Measurements from ENCODE around the gene MTA3.
"Not testable (repeated sequence)": the region's sequence is repeated elsewhere in the genome, so short reads cannot be mapped to it uniquely, and the experiment has no call there.

MTA3 gene

DNA sequence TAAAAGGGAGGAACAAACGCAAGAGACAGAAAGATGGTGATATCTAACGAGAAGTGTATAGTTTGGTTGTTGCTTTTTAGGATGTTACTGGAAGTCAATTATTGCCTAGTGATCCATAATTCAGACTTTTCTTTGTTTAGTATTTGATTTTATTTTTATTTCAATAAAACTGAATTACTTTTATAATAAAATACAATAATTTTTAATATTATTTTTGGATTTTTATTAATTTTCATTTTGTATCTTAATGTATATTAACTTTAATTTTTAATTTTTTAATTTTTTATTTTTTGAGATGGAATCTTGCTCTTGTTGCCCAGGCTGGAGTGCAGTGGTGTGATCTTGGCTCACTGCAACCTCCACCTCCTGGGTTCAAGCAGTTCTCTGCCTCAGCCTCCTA is 55.6 kb downstream of the MTA3 start:
- peaks cover 14% of the 10 kb centered on the region; the same call in 1 of the 2 replicates for H3K36me3 ChIP-seq (ENCODE audit: insufficient read depth, low read length)
- no peak overlapping the region for H2AFZ ChIP-seq (ENCODE audit: low read length)
- H3K4me1 ChIP-seq (ENCODE audit: insufficient read depth, low read length, poor library complexity, severe bottlenecking), result no peaks in the 10 kb centered on the region
- no peaks in the 10 kb centered on the region for H3K79me2 ChIP-seq (ENCODE audit: insufficient read depth, low read length)
- no peak overlapping the region for H3K4me3 ChIP-seq (ENCODE audit: low read length, poor library complexity, severe bottlenecking)
- H3K9ac ChIP-seq (ENCODE audit: low read depth, low read length, poor library complexity, severe bottlenecking), result no peak overlapping the region
- H3K9me2 ChIP-seq (replicated peaks; ENCODE audit: low read depth, low read length), result no peaks in the 10 kb centered on the region
- H3K27me3 ChIP-seq (ENCODE audit: insufficient read depth, low read length, poor library complexity, severe bottlenecking), result no peaks in the 10 kb centered on the region
- no peaks in the 10 kb centered on the region for H4K20me1 ChIP-seq (ENCODE audit: insufficient read depth, low read length, poor library complexity, severe bottlenecking)
- no peak overlapping the region for H3K4me2 ChIP-seq (ENCODE audit: low read depth, low read length, poor library complexity, severe bottlenecking)
- no peaks in the 10 kb centered on the region for H3K9me3 ChIP-seq (ENCODE audit: insufficient read depth, low read depth, low read length)
- TF ChIP-seq, protein P1, sequence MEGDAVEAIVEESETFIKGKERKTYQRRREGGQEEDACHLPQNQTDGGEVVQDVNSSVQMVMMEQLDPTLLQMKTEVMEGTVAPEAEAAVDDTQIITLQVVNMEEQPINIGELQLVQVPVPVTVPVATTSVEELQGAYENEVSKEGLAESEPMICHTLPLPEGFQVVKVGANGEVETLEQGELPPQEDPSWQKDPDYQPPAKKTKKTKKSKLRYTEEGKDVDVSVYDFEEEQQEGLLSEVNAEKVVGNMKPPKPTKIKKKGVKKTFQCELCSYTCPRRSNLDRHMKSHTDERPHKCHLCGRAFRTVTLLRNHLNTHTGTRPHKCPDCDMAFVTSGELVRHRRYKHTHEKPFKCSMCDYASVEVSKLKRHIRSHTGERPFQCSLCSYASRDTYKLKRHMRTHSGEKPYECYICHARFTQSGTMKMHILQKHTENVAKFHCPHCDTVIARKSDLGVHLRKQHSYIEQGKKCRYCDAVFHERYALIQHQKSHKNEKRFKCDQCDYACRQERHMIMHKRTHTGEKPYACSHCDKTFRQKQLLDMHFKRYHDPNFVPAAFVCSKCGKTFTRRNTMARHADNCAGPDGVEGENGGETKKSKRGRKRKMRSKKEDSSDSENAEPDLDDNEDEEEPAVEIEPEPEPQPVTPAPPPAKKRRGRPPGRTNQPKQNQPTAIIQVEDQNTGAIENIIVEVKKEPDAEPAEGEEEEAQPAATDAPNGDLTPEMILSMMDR (conservative IDR thresholded peaks at IDR 0.05; ENCODE audit: low read length), result no peak
- TF ChIP-seq EZH2phosphoT487 (IDR thresholded peaks at IDR 0.05; ENCODE audit: borderline replicate concordance), result no peak
- no peaks in the 10 kb centered on the region for H3F3A ChIP-seq (ENCODE audit: low read depth)

- H3K4me2 ChIP-seq (ENCODE audit: low read depth, low read length, poor library complexity, severe bottlenecking); H3K4me1 ChIP-seq (ENCODE audit: insufficient read depth, low read length, poor library complexity, severe bottlenecking); H3K79me2 ChIP-seq (ENCODE audit: insufficient read depth, low read length); H4K20me1 ChIP-seq (ENCODE audit: insufficient read depth, low read length, poor library complexity, severe bottlenecking); H3F3A ChIP-seq (ENCODE audit: low read depth); H2AFZ ChIP-seq (ENCODE audit: low read length); H3K9ac ChIP-seq (ENCODE audit: low read depth, low read length, poor library complexity, severe bottlenecking); H3K36me3 ChIP-seq (ENCODE audit: insufficient read depth, low read length); H3K27me3 ChIP-seq (ENCODE audit: insufficient read depth, low read length, poor library complexity, severe bottlenecking); H3K9me3 ChIP-seq (ENCODE audit: insufficient read depth, low read depth, low read length); H3K4me3 ChIP-seq (ENCODE audit: low read length, poor library complexity, severe bottlenecking); H3K9me2 ChIP-seq (replicated peaks; ENCODE audit: low read depth, low read length): not testable (repeated sequence)
These were observed 59.6 kb downstream of the MTA3 start for GRCh38 chr2:42628024-42628423.

DNA sequence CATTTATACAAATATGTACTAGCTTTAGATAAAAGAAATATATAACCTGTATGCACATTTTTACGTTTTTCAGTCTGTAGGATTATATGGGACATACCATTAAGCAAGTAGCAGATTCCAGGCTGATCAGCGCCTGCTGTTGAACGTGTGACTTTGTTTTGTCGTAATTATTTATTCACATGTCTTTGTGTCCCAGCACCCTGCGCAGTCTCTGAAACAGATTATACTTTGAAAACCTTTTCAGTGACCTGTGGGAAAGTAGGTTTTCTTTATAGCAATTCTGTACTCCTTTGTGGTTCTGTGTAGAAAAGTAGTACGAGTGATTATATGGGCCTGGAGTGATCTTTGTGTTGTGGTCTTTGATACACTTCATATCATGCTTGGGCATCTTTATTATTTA is 68.5 kb downstream of the MTA3 start:
- Histone ChIP-seq H2AFZ (ENCODE audit: low read length) (no peak overlapping the region), H3K4me2 (ENCODE audit: low read depth, low read length, poor library complexity, severe bottlenecking) (no peak overlapping the region), H3K27me3 (ENCODE audit: insufficient read depth, low read length, poor library complexity, severe bottlenecking) (no peaks in the 10 kb centered on the region), H3F3A (ENCODE audit: low read depth) (no peaks in the 10 kb centered on the region), H3K9ac (ENCODE audit: low read depth, low read length, poor library complexity, severe bottlenecking) (no peak overlapping the region), H4K20me1 (ENCODE audit: insufficient read depth, low read length, poor library complexity, severe bottlenecking) (no peaks in the 10 kb centered on the region), H3K9me2 (replicated peaks; ENCODE audit: low read depth, low read length) (no peaks in the 10 kb centered on the region), H3K4me1 (ENCODE audit: insufficient read depth, low read length, poor library complexity, severe bottlenecking) (peaks cover 21% of the 10 kb centered on the region), H3K4me3 (ENCODE audit: low read length, poor library complexity, severe bottlenecking) (no peak overlapping the region), H3K9me3 (ENCODE audit: insufficient read depth, low read depth, low read length) (no peaks in the 10 kb centered on the region), H3K79me2 (ENCODE audit: insufficient read depth, low read length) (peaks cover 3% of the 10 kb centered on the region; the same call in 1 of the 2 replicates), H3K36me3 (ENCODE audit: insufficient read depth, low read length) (no peaks in the 10 kb centered on the region)
- TF ChIP-seq, protein P1 (conservative IDR thresholded peaks at IDR 0.05; ENCODE audit: low read length), result no peak
- TF ChIP-seq EZH2phosphoT487 (IDR thresholded peaks at IDR 0.05; ENCODE audit: borderline replicate concordance), result no peak

GRCh38 chr2:42638080-42638784 is 69.8 kb downstream of the MTA3 start:
- no peak overlapping the region for H2AFZ ChIP-seq (ENCODE audit: low read length)
- no peaks in the 10 kb centered on the region for H3K36me3 ChIP-seq (ENCODE audit: insufficient read depth, low read length)
- H3K4me3 ChIP-seq (ENCODE audit: low read length, poor library complexity, severe bottlenecking), result no peak overlapping the region
- H3K9me3 ChIP-seq (ENCODE audit: insufficient read depth, low read depth, low read length), result no peaks in the 10 kb centered on the region
- H3K79me2 ChIP-seq (ENCODE audit: insufficient read depth, low read length), result peaks cover 3% of the 10 kb centered on the region; the same call in 1 of the 2 replicates
- TF ChIP-seq EZH2phosphoT487 (IDR thresholded peaks at IDR 0.05; ENCODE audit: borderline replicate concordance), result no peak
- TF ChIP-seq, protein P1 (conservative IDR thresholded peaks at IDR 0.05; ENCODE audit: low read length), result no peak
- H3K4me2 ChIP-seq (ENCODE audit: low read depth, low read length, poor library complexity, severe bottlenecking), result no peak overlapping the region
- H3F3A ChIP-seq (ENCODE audit: low read depth), result no peaks in the 10 kb centered on the region
- H3K4me1 ChIP-seq (ENCODE audit: insufficient read depth, low read length, poor library complexity, severe bottlenecking), result peaks cover 26% of the 10 kb centered on the region
- no peaks in the 10 kb centered on the region for H4K20me1 ChIP-seq (ENCODE audit: insufficient read depth, low read length, poor library complexity, severe bottlenecking)
- no peaks in the 10 kb centered on the region for H3K27me3 ChIP-seq (ENCODE audit: insufficient read depth, low read length, poor library complexity, severe bottlenecking)
- no peaks in the 10 kb centered on the region for H3K9me2 ChIP-seq (replicated peaks; ENCODE audit: low read depth, low read length)
- H3K9ac ChIP-seq (ENCODE audit: low read depth, low read length, poor library complexity, severe bottlenecking), result no peak overlapping the region

All from Loucy (cell line).